Measurements from ENCODE around the gene PGAM5.

- no peak for TF ChIP-seq CTCF (IDR thresholded peaks at IDR 0.05)
- no peak for TF ChIP-seq POLR2A (IDR thresholded peaks at IDR 0.05)
Observed at GRCh38 chr12:132723015-132723763, 12.5 kb downstream of the PGAM5 start.

Measured in heart left ventricle (tissue), 13 donors.